ENCODE data around the gene THBD.

DNA sequence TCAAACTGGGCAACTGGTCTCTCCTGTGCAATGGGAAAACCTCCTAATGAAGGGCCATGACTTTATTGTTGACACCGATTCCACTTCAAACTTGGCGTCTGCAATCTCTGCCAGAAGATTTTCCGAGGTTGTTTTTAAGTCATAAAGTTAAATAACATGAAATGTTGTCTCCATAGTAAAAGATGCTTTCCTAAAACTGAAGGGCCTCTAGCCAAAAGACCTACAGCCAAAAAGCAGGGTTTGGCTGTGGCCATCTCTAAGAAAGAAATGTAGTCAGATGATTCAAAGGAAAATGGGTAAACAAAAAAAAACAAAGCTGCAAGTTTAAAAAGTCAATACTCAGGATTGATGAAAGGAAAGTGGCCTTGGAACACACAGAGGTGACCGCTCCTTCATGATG lies 22.5 kb upstream of the THBD start:
- TF ChIP-seq FOXM1 (IDR thresholded peaks at IDR 0.05; ENCODE audit: borderline replicate concordance, low read depth) (no peak), RAD21 (IDR thresholded peaks at IDR 0.05; ENCODE audit: low read depth) (no peak), EGR1 (IDR thresholded peaks at IDR 0.05) (no peak), REST (IDR thresholded peaks at IDR 0.05; ENCODE audit: low read depth) (no peak), CREB1 (IDR thresholded peaks at IDR 0.05; ENCODE audit: low read depth) (no peak), MAX (IDR thresholded peaks at IDR 0.05) (no peak), EP300 (IDR thresholded peaks at IDR 0.05; ENCODE audit: borderline replicate concordance) (no peak), TAF1 (IDR thresholded peaks at IDR 0.05; ENCODE audit: low read depth) (no peak), USF1 (IDR thresholded peaks at IDR 0.05) (no peak), TEAD4 (IDR thresholded peaks at IDR 0.05) (no peak), TCF12 (IDR thresholded peaks at IDR 0.05; ENCODE audit: low read depth) (no peak), YY1 (IDR thresholded peaks at IDR 0.05; ENCODE audit: low read depth) (no peak)

All from Ishikawa (cell line).